IMR-90 (cell line): ENCODE data around the gene KIAA1614. TPM values are rescaled to one million over a fixed set of nuclear protein-coding genes. Genes with fewer than 3 reads are reported as not detected.
A peak's percentile ranks its signal among the peaks of the same experiment; 100 is the strongest.

ENCODE experiments used
- ATAC-seq: fragments of 200-7000 bp; cut with Tn5 transposase; 2 replicates; pipeline ENCODE4 v1.9.1; 2020; ENCODE audit warnings: low read depth, mild to moderate bottlenecking, moderate library complexity
- BruUV-seq: library from RNA; stranded (reverse); fragments of 400-500 nt; replicated peaks from 2 replicates; lab custom pipeline; 2021; lab: Mats Ljungman, UMichigan
- CTCF ChIA-PET: fragments of 300-600 bp; formaldehyde crosslinking; extraction: SDS; loops from one replicate; lab custom pipeline; 2021; ENCODE audit warnings: antibody characterized with exemption; lab: Yijun Ruan, JAX
- POLR2A ChIA-PET: fragments of 300-600 bp; sonication (Branson Sonifier 250); formaldehyde crosslinking; loops from one replicate; lab custom pipeline; 2022; ENCODE audit warnings: antibody characterized with exemption; ENCODE audit not compliant: unreplicated experiment; lab: Charles Lee
- DNase-seq: peaks from one replicate; pipeline ENCODE4 v3.0.0; 2013
- H2AFZ ChIP-seq: replicated peaks from 2 replicates; pipeline ENCODE3; 2013; ENCODE audit warnings: low read length, mild to moderate bottlenecking; ENCODE audit not compliant: poor library complexity
- H2AK5ac ChIP-seq: 2 replicates; pipeline ENCODE4 v1.6.1; 2013; ENCODE audit warnings: low read depth, low read length, inconsistent platforms
- H2AK9ac ChIP-seq: replicated peaks from 2 replicates; pipeline ENCODE3; 2013; ENCODE audit warnings: mild to moderate bottlenecking, low read depth, low read length, moderate library complexity; ENCODE audit not compliant: poor library complexity
- H2BK120ac ChIP-seq: 2 replicates; pipeline ENCODE4 v1.6.1; 2013; ENCODE audit warnings: low read depth, low read length, inconsistent platforms
- H2BK15ac ChIP-seq: 3 replicates; pipeline ENCODE4 v1.6.1; 2013; ENCODE audit warnings: low read depth, low read length, inconsistent platforms
- H2BK20ac ChIP-seq: 2 replicates; pipeline ENCODE4 v1.6.1; 2013; ENCODE audit warnings: low read depth, mild to moderate bottlenecking, inconsistent platforms, low read length, moderate library complexity
- H2BK5ac ChIP-seq: 2 replicates; pipeline ENCODE4 v1.6.1; 2013; ENCODE audit warnings: mild to moderate bottlenecking, low read depth, low read length, inconsistent platforms; ENCODE audit not compliant: poor library complexity, severe bottlenecking
- H3K14ac ChIP-seq: replicated peaks from 2 replicates; pipeline ENCODE4 v1.6.1; 2013; ENCODE audit warnings: low read depth, low read length, inconsistent platforms
- H3K18ac ChIP-seq: 2 replicates; pipeline ENCODE4 v1.6.1; 2013; ENCODE audit warnings: low read depth, low read length, control low read depth
- H3K23ac ChIP-seq: 2 replicates; pipeline ENCODE4 v1.6.1; 2013; ENCODE audit warnings: low read depth, low read length, inconsistent platforms
- H3K27ac ChIP-seq: 2 replicates; pipeline ENCODE4 v1.5.1; 2013; ENCODE audit warnings: mild to moderate bottlenecking, control low read depth, low read length; ENCODE audit not compliant: insufficient read depth
- H3K27me3 ChIP-seq: 2 replicates; pipeline ENCODE4 v1.6.1; 2013; ENCODE audit warnings: low read length; ENCODE audit not compliant: control insufficient read depth, insufficient read depth
- H3K36me3 ChIP-seq: 2 replicates; pipeline ENCODE4 v1.6.1; 2013; ENCODE audit warnings: low read length, mixed read lengths; ENCODE audit not compliant: control insufficient read depth, insufficient read depth
- H3K4ac ChIP-seq: 2 replicates; pipeline ENCODE4 v1.6.1; 2013; ENCODE audit warnings: low read depth, low read length, inconsistent platforms
- H3K4me1 ChIP-seq: 2 replicates; pipeline ENCODE4 v1.6.1; 2013; ENCODE audit warnings: low read length, mixed read lengths; ENCODE audit not compliant: control insufficient read depth, insufficient read depth
- H3K4me2 ChIP-seq: 2 replicates; pipeline ENCODE4 v1.6.1; 2013; ENCODE audit warnings: low read depth, mild to moderate bottlenecking, control low read depth, low read length, moderate library complexity
- H3K4me3 ChIP-seq: 2 replicates; pipeline ENCODE4 v1.5.1; 2013; ENCODE audit warnings: low read depth, mild to moderate bottlenecking, control low read depth, low read length, moderate library complexity; ENCODE audit not compliant: insufficient read depth
- H3K56ac ChIP-seq: 2 replicates; pipeline ENCODE4 v1.6.1; 2013; ENCODE audit warnings: low read length, inconsistent platforms; ENCODE audit not compliant: insufficient read depth; ENCODE audit errors: extremely low read depth
- H3K79me1 ChIP-seq, 2 experiments: 2 replicates each; pipeline ENCODE4 v1.6.1; 2013; ENCODE audit warnings: low read length in 2 of 2, inconsistent platforms in 1 of 2, low read depth in 1 of 2
- H3K9ac ChIP-seq: 2 replicates; pipeline ENCODE4 v1.6.1; 2013; ENCODE audit warnings: low read depth, low read length, control low read depth
- H3K9me1 ChIP-seq: 2 replicates; pipeline ENCODE4 v1.6.1; 2013; ENCODE audit warnings: low read length, inconsistent platforms; ENCODE audit not compliant: insufficient read depth
- H3K9me3 ChIP-seq: 2 replicates; pipeline ENCODE4 v1.6.1; 2013; ENCODE audit warnings: low read length; ENCODE audit not compliant: control insufficient read depth, insufficient read depth
- H4K20me1 ChIP-seq: 2 replicates; pipeline ENCODE4 v1.6.1; 2013; ENCODE audit warnings: low read length, inconsistent platforms; ENCODE audit not compliant: insufficient read depth
- H4K5ac ChIP-seq: 2 replicates; pipeline ENCODE4 v1.6.1; 2013; ENCODE audit warnings: mild to moderate bottlenecking, low read depth, low read length, control low read depth
- H4K8ac ChIP-seq, 2 experiments: 2 replicates each; pipeline ENCODE4 v1.6.1; 2013; ENCODE audit warnings: low read depth in 2 of 2, low read length in 2 of 2, control low read depth in 1 of 2, inconsistent platforms in 1 of 2
- H4K91ac ChIP-seq: 2 replicates; pipeline ENCODE4 v1.6.1; 2013; ENCODE audit warnings: low read depth, low read length, inconsistent platforms; ENCODE audit not compliant: insufficient read depth
- BHLHE40 ChIP-seq: fragments of 150-350 bp; IDR thresholded peaks from 2 replicates; pipeline ENCODE4 v1.6.1; 2016; ENCODE audit warnings: mild to moderate bottlenecking, low read depth, low read length
- CEBPB ChIP-seq: IDR thresholded peaks from 2 replicates; pipeline ENCODE4 v1.6.1; 2012; ENCODE audit warnings: low read depth, low read length, improper control_type of control experiment
- CHD1 ChIP-seq: IDR thresholded peaks from 2 replicates; pipeline ENCODE4 v1.6.1; 2012; ENCODE audit warnings: low read depth, low read length, improper control_type of control experiment
- ELK1 ChIP-seq: fragments of 150-350 bp; IDR thresholded peaks from 2 replicates; pipeline ENCODE4 v1.6.1; 2016; ENCODE audit warnings: low read depth, mild to moderate bottlenecking, low read length, moderate library complexity, borderline replicate concordance
- FOS ChIP-seq: fragments of 150-350 bp; IDR thresholded peaks from 2 replicates; pipeline ENCODE4 v1.6.1; 2016; ENCODE audit warnings: low read depth, low read length
- MAFK ChIP-seq: IDR thresholded peaks from 2 replicates; pipeline ENCODE4 v1.6.1; 2012; ENCODE audit warnings: low read depth, low read length, improper control_type of control experiment
- MAZ ChIP-seq: IDR thresholded peaks from 2 replicates; pipeline ENCODE4 v1.6.1; 2012; ENCODE audit warnings: low read depth, mild to moderate bottlenecking, low read length, improper control_type of control experiment, moderate library complexity, borderline replicate concordance
- MXI1 ChIP-seq: IDR thresholded peaks from 2 replicates; pipeline ENCODE4 v1.6.1; 2012; ENCODE audit warnings: low read depth, mild to moderate bottlenecking, low read length, moderate library complexity, borderline replicate concordance
- NFE2L2 ChIP-seq: fragments of 150-350 bp; IDR thresholded peaks from 2 replicates; pipeline ENCODE4 v1.6.1; 2016; ENCODE audit warnings: low read depth, mild to moderate bottlenecking, low read length
- POLR2A ChIP-seq: IDR thresholded peaks from 2 replicates; pipeline ENCODE4 v1.6.1; 2012; ENCODE audit warnings: mild to moderate bottlenecking, low read depth, low read length
- RAD21 ChIP-seq: IDR thresholded peaks from 2 replicates; pipeline ENCODE4 v1.6.1; 2012; ENCODE audit warnings: low read length, improper control_type of control experiment
- RCOR1 ChIP-seq: IDR thresholded peaks from 2 replicates; pipeline ENCODE4 v1.6.1; 2012; ENCODE audit warnings: mild to moderate bottlenecking, low read length, improper control_type of control experiment; ENCODE audit not compliant: insufficient replicate concordance
- RFX5 ChIP-seq: IDR thresholded peaks from 2 replicates; pipeline ENCODE4 v1.8.0; 2012; ENCODE audit warnings: low read depth, mild to moderate bottlenecking, low read length, moderate library complexity
- SMC3 ChIP-seq: fragments of 150-350 bp; IDR thresholded peaks from 2 replicates; pipeline ENCODE4 v1.6.1; 2016; ENCODE audit warnings: low read depth, mild to moderate bottlenecking, antibody characterized with exemption, low read length, moderate library complexity
- USF2 ChIP-seq: fragments of 150-350 bp; IDR thresholded peaks from 2 replicates; pipeline ENCODE4 v1.6.1; 2017; ENCODE audit warnings: mild to moderate bottlenecking, antibody characterized with exemption, low read length, low read depth
- WGBS, 2 experiments: methylation state at CpG; one replicate each; pipeline versions ENCODE4 v1.1.5 to v1.1.7; 2013; ENCODE audit warnings: missing lambda C conversion rate in 2 of 2; ENCODE audit not compliant: insufficient read length in 1 of 2; ENCODE audit errors: extremely low coverage in 2 of 2; 5-methylcytosine and 5-hydroxymethylcytosine counted together
- dilution Hi-C: fragments of 300-500 bp; cut with HindIII; formaldehyde crosslinking; loops from one replicate; pipeline ENCODE4 v1.14.3; 2018; ENCODE audit warnings: low sequenced_read_pairs; ENCODE audit not compliant: unreplicated experiment
- in situ Hi-C: fragments of 300-500 bp; cut with MboI; formaldehyde crosslinking; loops from 3 replicates; pipeline ENCODE4 v1.14.3; 2019; ENCODE audit warnings: low sequenced_read_pairs, inconsistent platforms, mixed read lengths
- intact Hi-C: fragments of 100-400 bp; cut with micrococcal nuclease; formaldehyde crosslinking; loops from 2 replicates; pipeline ENCODE4 v1.10.0; 2022
- polyA plus RNA-seq, 3 experiments: library from polyadenylated mRNA; depleted of rRNA; stranded (reverse); fragments of >200 nt; gene quantifications; 2 replicates each; pipeline ENCODE4 v1.2.3, GENCODE V29; 2012; ENCODE audit warnings: low replicate concordance in 1 of 3
- total RNA-seq: library from RNA; depleted of rRNA; stranded (reverse); fragments of >200 nt; gene quantifications from 2 replicates; pipeline ENCODE4 v1.2.3, GENCODE V29; 2012

KIAA1614 gene
- total and polyA plus RNA-seq, 2 of the 4 experiments (the other 2 are of a cell fraction): 1.8 to 3.5 TPM

GRCh38 chr1:180898441-180899219 is 14.1 kb upstream of the KIAA1614 start:
- H3K23ac ChIP-seq: no peak overlapping the region
- no peak for TF ChIP-seq RAD21
- TF ChIP-seq RCOR1: no peak
- no peak for TF ChIP-seq MAZ
- no peak for TF ChIP-seq SMC3
- no peak for TF ChIP-seq RFX5
- TF ChIP-seq MAFK: no peak
- no peak for TF ChIP-seq BHLHE40
- TF ChIP-seq CHD1: no peak
- TF ChIP-seq USF2: no peak
- TF ChIP-seq ELK1: no peak
- TF ChIP-seq FOS: no peak
- TF ChIP-seq MXI1: no peak
- TF ChIP-seq POLR2A: no peak
- TF ChIP-seq NFE2L2: no peak
- TF ChIP-seq CEBPB: no peak

More at GRCh38 chr1:180898441-180899219, 14.1 kb upstream of the KIAA1614 start:
- in situ Hi-C loops: no loop called here
- H2AK9ac ChIP-seq: no peak overlapping the region
- H2BK20ac ChIP-seq: no peak overlapping the region
- H3K36me3 ChIP-seq: 0 out of 2 replicates have a peak, but pooled peaks cover 1% of the 10 kb centered on the region
- peak; percentile 12 for DNase-seq
- H2BK5ac ChIP-seq: no peak overlapping the region
- no peak overlapping the region for H3K14ac ChIP-seq
- 0 out of 2 replicates have a peak, but pooled peaks cover 2% of the 10 kb centered on the region for H3K4me1 ChIP-seq
- no TSS peak for BruUV-seq
- H4K8ac ChIP-seq: no peak overlapping the region
- no peaks in the 10 kb centered on the region for H3K27me3 ChIP-seq
- H2BK120ac ChIP-seq: no peak overlapping the region
- ChIA-PET POLR2A (no interaction called here), CTCF (interaction anchor here (0.7 to 1.4 kb wide), 4 partner anchors 9 to 267 kb away, joined by 3 to 4 read pairs (median 4); partner anchors contain the start of gene KIAA1614)
- no CpG with 5 or more reads among the region's 5 CpGs for WGBS, 2 experiments
- no peaks in the 10 kb centered on the region for H4K20me1 ChIP-seq
- no peaks in the 10 kb centered on the region for H3K9me3 ChIP-seq
- H3K9ac ChIP-seq: no peak overlapping the region
- ATAC-seq: peak; percentile 89
- H3K79me1 ChIP-seq: no peaks in the 10 kb centered on the region
- H3K4me2 ChIP-seq: no peak overlapping the region
- no peak overlapping the region for H4K91ac ChIP-seq
- dilution Hi-C loops: no loop called here
- H4K5ac ChIP-seq: no peak overlapping the region
- H3K4me3 ChIP-seq: no peak overlapping the region
- H2BK15ac ChIP-seq: no peak overlapping the region
- H3K27ac ChIP-seq: no peak overlapping the region
- H3K56ac ChIP-seq: no peak overlapping the region
- H2AFZ ChIP-seq: no peak overlapping the region
- H3K4ac ChIP-seq: no peak overlapping the region
- no peak overlapping the region for H3K18ac ChIP-seq
- intact Hi-C loops: no loop called here
- H3K9me1 ChIP-seq: no peaks in the 10 kb centered on the region
- no peak overlapping the region for H2AK5ac ChIP-seq
